HG02870 (cell line): ENCODE data around the gene RNLS.
"Not testable (repeated sequence)": the region's sequence is repeated elsewhere in the genome, so short reads cannot be mapped to it uniquely, and the experiment has no call there.

Experiments used
- ATAC-seq: cut with Tn5 transposase; IDR thresholded peaks from one replicate; pipeline ENCODE4 v1.9.1; 2021; ENCODE audit warnings: mild to moderate bottlenecking, moderate library complexity; ENCODE audit not compliant: unreplicated experiment

The RNLS gene

GRCh38 chr10:88312855-88313254, 270.3 kb downstream of the RNLS start:
- no peak for ATAC-seq

GRCh38 chr10:88311264-88311663, 271.9 kb downstream of the RNLS start:
- ATAC-seq, result no peak

GRCh38 chr10:88309365-88309764, 273.8 kb downstream of the RNLS start:
- no peak for ATAC-seq

GRCh38 chr10:88308361-88308760, 274.8 kb downstream of the RNLS start:
- not testable (repeated sequence) for ATAC-seq

GRCh38 chr10:88299787-88300186, 283.3 kb downstream of the RNLS start:
- ATAC-seq, result no peak

GRCh38 chr10:88297103-88297502, 286.0 kb downstream of the RNLS start:
- no peak for ATAC-seq

- no peak for ATAC-seq
Observed at GRCh38 chr10:88293651-88294230, 289.4 kb downstream of the RNLS start.

GRCh38 chr10:88293073-88293472, 290.0 kb downstream of the RNLS start:
- ATAC-seq, result no peak

- no peak for ATAC-seq
Observed at GRCh38 chr10:88292185-88292514, 291.0 kb downstream of the RNLS start.

- ATAC-seq, result no peak
Observed at GRCh38 chr10:88291289-88292184, 291.6 kb downstream of the RNLS start.

GRCh38 chr10:88289342-88289741, 293.8 kb downstream of the RNLS start:
- no peak for ATAC-seq

- peak; percentile 71 for ATAC-seq
Observed at GRCh38 chr10:88288320-88289059, 294.6 kb downstream of the RNLS start.

- no peak for ATAC-seq
Observed at GRCh38 chr10:88286030-88286429, 297.1 kb downstream of the RNLS start.

- ATAC-seq, result no peak
Observed at GRCh38 chr10:88281592-88282347, 301.3 kb downstream of the RNLS start.

GRCh38 chr10:88280518-88280917, 302.6 kb downstream of the RNLS start:
- ATAC-seq, result no peak

- no peak for ATAC-seq
Observed at GRCh38 chr10:88278912-88279311, 304.2 kb downstream of the RNLS start.

- ATAC-seq, result not testable (repeated sequence)
Observed at GRCh38 chr10:88276945-88277344, 306.2 kb downstream of the RNLS start.

- no peak for ATAC-seq
Observed at GRCh38 chr10:88274286-88274685, 308.8 kb downstream of the RNLS start.

- no peak for ATAC-seq
Observed at GRCh38 chr10:88273567-88273966, 309.6 kb downstream of the RNLS start.

- ATAC-seq, result peak; percentile 20
Observed at GRCh38 chr10:88271761-88272543, 311.2 kb downstream of the RNLS start.
